ENCODE results near the gene RHBDF2.

GRCh38 chr17:76428511-76428910 is 72.7 kb downstream of the RHBDF2 start:
- TF ChIP-seq NR2C2 (CRISPR knock-in tag; IDR thresholded peaks at IDR 0.05) (no peak), JUN (CRISPR knock-in tag; IDR thresholded peaks at IDR 0.05) (no peak), NFE2L1 (CRISPR knock-in tag; IDR thresholded peaks at IDR 0.05) (no peak), CTCF (IDR thresholded peaks at IDR 0.05) (no peak), TCF7 (CRISPR knock-in tag; IDR thresholded peaks at IDR 0.05; ENCODE audit: low read depth) (no peak), PRDM15 (CRISPR knock-in tag; IDR thresholded peaks at IDR 0.05) (no peak), FOXK1 (CRISPR knock-in tag; IDR thresholded peaks at IDR 0.05) (no peak), TP53 (CRISPR knock-in tag; IDR thresholded peaks at IDR 0.05) (no peak), CREB1 (CRISPR knock-in tag; IDR thresholded peaks at IDR 0.05) (no peak), USF2 (CRISPR knock-in tag; IDR thresholded peaks at IDR 0.05) (no peak), RORB (CRISPR knock-in tag; IDR thresholded peaks at IDR 0.05) (no peak), ELF4 (CRISPR knock-in tag; IDR thresholded peaks at IDR 0.05; ENCODE audit: low read depth) (no peak)

Measured in WTC11 (cell line).